Activated naive CD8-positive, alpha-beta T cell treated with anti-CD3 and anti-CD28 coated beads, Interleukin-2, amount 50 U/mL, for 16 hours (primary cell): ENCODE results near the gene COQ10A.

ENCODE experiments used
- DNase-seq: peaks from one replicate; pipeline ENCODE4 v3.0.0-alpha.2; 2020; ENCODE audit warnings: low read depth, low spot score

COQ10A gene

GRCh38 chr12:56266693-56267442, at the start of gene COQ10A:
Gene COQ10A, plus strand, starts transcription at chr12:56266942. Its CDS starts 177 bp downstream, at chr12:56267119.
- DNase-seq: peak; percentile 71

- no peak for DNase-seq
Measured at GRCh38 chr12:56219840-56220239, 46.9 kb upstream of the COQ10A start.

GRCh38 chr12:56220611-56221231, 46.0 kb upstream of the COQ10A start:
- DNase-seq: no peak

- DNase-seq: no peak
Measured at GRCh38 chr12:56221232-56221756, 45.4 kb upstream of the COQ10A start.

- DNase-seq: peak; percentile 84
Measured at GRCh38 chr12:56221757-56222530, 44.8 kb upstream of the COQ10A start, which contains the start of gene RNF41. Gene RNF41, minus strand, starts transcription at chr12:56221922. Its CDS starts 7,875 bp downstream, at chr12:56214047.

- DNase-seq: no peak
Measured at GRCh38 chr12:56222531-56222895, 44.2 kb upstream of the COQ10A start.

- no peak for DNase-seq
Measured at GRCh38 chr12:56223571-56224101, 43.1 kb upstream of the COQ10A start.

GRCh38 chr12:56224102-56224701, 42.5 kb upstream of the COQ10A start, which contains the start of gene NABP2:
Gene NABP2, plus strand, starts transcription at chr12:56224342. Its CDS starts 515 bp downstream, at chr12:56224857.
- DNase-seq: peak; percentile 89

GRCh38 chr12:56224954-56225353, 41.8 kb upstream of the COQ10A start:
- no peak for DNase-seq

GRCh38 chr12:56229082-56229481, 37.7 kb upstream of the COQ10A start:
- DNase-seq: no peak

GRCh38 chr12:56229916-56230431, 36.8 kb upstream of the COQ10A start, which contains the start of gene SLC39A5:
Gene SLC39A5, plus strand, starts transcription at chr12:56230051. Its CDS starts 1,224 bp downstream, at chr12:56231275.
- DNase-seq: no peak

- DNase-seq: no peak
Measured at GRCh38 chr12:56230432-56231183, 36.1 kb upstream of the COQ10A start.

- DNase-seq: no peak
Measured at GRCh38 chr12:56231184-56231582, 35.6 kb upstream of the COQ10A start.

GRCh38 chr12:56234746-56235436, 31.9 kb upstream of the COQ10A start:
- DNase-seq: no peak

GRCh38 chr12:56236091-56236490, 30.7 kb upstream of the COQ10A start:
- no peak for DNase-seq

- no peak for DNase-seq
Measured at GRCh38 chr12:56236985-56237384, 29.8 kb upstream of the COQ10A start.

- no peak for DNase-seq
Measured at GRCh38 chr12:56237552-56237951, 29.2 kb upstream of the COQ10A start.

- DNase-seq: no peak
Measured at GRCh38 chr12:56241424-56242303, 25.1 kb upstream of the COQ10A start.

- no peak for DNase-seq
Measured at GRCh38 chr12:56242986-56243385, 23.8 kb upstream of the COQ10A start.
